ENCODE measurements around the gene IRF2.

Gene IRF2

DNA sequence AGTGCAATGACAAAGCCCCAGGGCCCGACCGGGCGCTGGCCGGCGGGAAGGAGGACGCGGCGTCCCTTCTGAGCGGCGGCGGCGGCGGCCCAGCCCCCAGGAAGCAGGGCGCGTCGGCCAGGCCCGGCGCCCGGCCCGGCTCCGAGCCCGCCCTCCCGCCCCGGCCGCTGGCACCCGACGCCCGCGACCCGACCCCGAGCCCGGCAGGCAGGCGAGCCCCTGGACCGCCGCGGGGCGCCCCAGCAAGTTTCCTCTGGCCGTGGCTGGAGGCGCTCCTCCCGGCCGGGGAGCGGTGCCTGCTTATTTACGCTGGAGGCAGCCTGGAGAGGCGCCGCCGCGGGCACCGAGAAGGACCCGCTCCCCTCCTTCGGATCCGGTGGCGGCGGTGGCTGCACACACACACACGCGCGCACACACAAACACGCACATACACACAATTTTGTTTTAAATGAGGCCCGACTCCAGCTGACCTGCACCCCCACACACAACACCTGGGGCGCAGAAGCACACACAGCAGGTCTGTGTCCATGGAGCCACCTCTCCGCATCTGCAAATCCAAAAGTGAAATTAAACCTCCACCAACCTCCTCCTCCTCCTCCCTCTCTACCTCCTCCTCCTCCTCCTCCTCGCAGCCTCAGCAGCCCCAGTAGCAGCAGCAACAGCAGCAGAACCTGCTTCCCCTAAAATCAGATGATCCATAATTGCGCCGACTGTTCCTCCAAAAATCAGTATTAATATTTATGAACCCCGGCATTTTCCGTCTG is 669 bp downstream of the IRF2 start:
- no peak for DNase-seq (ENCODE audit: low read depth)

DNA sequence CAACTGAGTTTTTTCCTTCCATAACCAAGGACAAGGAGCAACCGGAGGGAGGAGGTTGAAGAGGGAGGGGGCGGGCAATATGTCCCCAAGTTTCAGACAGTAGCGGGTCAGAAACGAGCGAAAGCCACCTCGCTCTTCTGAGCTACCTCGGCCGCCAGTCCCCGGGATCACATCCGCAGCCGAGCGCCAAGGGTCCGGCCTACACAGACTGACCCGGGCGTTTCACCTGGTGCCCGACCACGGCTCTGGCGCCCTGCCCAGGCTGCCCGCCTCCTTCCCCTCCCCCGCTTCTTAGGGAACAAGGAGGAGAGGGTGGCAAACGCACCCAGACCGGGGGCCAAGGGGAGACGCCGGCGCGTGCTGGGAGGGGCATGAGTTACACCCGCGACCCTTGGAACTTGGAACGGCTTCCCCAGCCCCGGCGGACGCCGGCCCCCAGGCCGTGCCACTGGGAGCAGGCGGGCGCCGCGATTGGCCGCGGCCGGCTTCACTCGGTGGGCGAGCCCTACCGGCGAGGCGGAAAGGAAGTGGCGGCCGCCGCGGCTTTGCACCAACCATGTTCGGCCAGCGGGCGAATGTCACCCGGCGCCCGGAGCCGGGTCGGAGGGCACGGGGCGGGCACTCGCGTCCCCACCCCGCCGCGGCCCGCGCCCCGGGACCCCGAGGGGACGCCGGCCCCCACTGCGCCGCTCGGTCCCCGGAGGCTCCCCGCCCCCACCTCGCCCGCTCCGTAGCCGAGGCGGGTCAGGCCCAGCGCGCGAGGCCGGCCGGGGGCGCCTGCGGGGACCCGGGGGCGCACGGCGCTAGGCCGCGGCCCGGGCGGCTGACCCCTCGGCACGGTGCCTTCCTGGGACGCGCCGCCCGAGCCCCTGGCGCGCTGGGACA is 1.5 kb downstream of the IRF2 start:
- DNase-seq (ENCODE audit: low read depth): no peak

DNA sequence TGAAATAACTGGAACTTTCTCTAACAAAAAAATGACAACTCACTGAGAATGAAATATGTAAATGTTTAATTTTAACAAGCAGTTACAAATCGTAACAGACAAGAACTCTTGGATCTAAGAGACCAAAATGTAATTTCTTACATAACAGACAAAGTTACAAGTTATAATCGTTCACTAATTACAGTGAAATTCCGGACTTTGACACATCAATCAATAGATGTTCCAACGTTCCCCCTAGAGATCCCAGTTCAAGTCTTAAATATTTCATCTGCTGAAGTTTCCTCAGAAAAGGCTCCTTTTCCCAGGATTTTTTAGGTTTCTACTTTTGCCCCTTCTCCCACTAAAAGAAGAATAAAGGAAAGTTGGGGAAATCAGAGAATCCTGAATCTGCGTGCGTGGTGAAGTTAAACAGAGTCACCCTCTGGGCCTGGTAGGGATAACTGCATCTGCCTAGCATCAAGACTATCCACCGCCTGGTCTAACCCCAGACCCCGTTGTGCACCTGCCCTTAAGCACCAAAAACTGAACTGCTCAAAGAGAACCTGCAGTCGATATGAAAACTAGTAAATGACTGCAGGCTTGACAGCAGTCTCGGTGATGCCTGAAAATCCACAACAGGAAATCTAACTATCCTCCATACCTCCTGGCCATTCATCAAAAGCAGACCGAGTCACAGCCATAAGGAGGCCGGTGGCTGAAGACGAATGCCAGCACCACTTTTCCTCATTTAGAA is 2.3 kb downstream of the IRF2 start:
- no peak for DNase-seq (ENCODE audit: low read depth)

DNA sequence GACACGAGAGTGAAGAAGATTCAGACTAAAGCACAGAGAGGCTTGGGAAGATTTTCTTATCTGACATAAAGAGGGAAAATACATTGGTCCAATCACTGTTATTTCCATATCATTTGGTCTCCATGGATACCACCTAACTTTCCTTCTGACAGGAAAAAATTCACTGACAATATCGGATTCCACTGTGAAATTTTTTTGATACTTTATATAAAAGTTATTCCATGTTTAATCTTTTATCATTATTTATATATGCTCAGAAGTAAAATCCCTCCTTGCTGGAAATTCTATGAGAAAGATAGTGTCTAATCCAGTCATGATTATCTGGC is 3.6 kb downstream of the IRF2 start:
- no peak for DNase-seq (ENCODE audit: low read depth)

DNA sequence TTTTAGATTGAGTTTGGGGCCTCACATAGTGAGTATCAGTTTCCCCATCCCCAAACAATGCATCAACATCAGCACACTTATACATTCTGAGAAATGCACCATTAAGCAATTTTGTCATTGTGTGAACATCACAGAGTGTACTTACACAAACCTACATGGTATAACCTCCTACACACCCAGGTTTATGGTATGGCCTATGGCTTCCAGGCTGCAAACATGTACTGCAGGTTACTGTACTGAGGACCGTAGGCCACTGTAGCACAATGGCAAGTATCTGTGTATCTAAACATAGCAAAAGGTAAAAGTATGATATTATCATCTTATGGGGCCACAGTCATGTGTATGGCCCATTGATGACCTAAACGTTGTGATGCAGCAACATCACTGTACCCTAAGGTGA is 7.7 kb downstream of the IRF2 start:
- no peak for DNase-seq (ENCODE audit: low read depth)

DNA sequence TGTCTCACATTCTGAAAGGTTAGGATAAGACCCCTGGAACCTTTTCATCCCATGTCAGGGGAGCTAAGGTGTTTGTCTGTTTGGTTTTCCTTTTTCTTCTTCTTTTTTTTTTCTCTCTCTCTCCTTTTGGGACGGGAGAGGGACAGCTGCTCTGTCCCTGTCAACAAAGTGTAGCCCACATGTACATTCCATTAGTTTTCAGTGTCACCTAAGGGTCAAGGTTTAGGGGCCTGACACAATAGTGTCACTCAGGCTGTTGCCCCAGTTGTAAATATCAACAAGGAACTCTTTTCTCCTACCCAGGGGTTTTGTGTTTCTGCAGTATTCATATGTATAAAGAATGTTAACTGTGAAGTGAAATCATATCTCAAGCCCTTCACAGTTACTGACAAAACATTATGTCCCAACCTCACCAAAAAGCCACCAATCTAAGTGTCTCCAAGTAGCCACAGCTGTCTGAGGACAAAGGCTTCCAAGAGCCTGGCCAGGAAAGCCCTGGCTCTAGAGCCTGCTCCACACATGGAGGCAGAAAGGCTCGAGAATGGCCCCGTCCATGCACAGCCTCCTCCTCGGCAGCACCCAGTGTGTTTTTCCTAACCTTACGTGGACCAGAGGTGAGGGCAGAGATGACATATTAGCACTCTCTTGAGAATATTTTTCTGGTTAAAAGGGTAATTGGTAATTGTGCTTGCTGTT is 9.4 kb downstream of the IRF2 start:
- no peak for DNase-seq (ENCODE audit: low read depth)

DNA sequence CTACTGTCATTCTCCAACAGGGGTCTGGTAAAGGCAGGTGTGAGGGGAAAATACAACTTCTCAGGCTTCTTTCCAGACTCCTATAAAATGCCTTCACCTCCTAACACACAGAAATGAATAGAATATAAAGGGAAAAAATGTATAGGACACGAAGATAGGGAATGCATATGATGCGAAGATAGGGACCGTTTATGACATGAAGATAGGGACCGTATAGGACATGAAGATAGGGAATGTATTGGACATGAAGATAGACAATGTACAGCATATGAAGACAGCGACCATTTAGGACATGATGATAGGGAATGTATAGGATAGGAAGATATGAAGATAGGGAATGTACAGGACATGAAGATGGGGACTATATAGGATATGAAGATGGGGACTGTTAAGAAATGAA is 10.5 kb downstream of the IRF2 start:
- DNase-seq (ENCODE audit: low read depth): no peak

DNA sequence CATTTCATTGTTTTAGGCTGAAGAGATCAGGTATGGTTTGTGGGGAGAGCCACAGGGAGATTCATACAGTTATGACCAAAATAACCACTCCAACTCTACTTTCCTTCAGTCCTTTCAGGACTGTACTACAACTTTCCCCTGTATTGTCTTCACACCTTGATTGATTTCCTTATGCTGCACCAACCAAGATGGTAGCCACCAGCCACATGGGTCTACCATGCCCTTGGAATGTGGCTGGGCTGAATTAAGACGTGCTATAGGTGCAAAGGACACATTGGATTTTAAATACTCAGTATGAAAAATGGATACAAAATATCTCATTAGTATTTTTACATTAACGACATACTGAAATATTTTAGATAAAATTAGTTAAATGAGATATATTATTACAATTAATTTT is 11.2 kb downstream of the IRF2 start:
- DNase-seq (ENCODE audit: low read depth): no peak

DNA sequence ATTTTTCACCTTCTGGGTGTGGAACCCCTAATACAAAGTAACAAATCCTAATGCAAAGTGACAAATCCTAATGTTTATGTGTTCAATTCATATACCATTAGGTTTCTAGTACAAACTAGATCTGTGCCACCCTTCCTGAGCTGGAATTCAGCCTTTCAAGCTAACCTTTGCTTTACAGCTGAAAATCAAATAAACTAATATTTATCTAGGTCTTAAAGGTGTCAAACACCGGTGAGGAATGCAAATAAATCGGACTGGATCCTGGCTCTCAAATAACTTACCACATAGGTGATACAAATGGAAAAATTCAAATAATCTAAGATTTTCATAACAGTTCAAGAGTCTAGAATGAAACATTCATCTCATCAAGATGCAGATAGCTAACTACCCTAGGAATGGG is 11.6 kb downstream of the IRF2 start:
- no peak for DNase-seq (ENCODE audit: low read depth)

DNA sequence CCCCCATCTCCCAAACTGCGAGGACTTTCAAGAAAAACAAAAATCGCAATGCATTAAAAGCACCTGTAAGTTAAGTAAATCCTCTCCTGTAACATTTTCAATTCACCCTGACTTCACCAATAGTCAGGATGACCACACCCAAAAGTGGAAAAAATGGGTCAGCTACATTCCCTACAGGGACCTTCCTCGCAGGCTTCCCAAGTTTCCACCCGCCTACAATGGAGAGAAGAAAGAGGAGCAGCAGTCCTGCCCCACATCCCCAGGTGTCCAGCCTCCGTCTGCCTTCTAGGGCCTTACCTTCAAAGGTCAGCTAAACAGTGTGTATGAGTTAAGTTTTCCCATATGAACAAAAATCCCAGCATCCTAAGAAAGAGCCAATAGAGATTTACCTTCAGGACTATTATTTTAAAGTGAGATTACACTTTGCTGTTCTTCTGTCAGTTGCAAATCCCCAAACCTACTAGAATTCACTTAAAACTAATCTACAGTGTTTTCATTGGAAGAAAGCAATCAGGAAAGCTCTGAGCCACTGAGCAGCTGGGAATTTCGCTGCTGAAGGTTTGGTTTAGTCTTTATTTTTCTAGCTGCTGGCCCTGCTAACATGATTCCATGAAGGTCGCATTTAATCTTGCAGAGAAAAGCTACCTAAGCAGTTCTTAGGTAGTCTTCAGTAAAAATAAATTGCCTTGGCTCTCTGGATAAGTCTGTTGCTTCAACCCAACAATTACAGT is 12.5 kb downstream of the IRF2 start:
- DNase-seq (ENCODE audit: low read depth): no peak

DNA sequence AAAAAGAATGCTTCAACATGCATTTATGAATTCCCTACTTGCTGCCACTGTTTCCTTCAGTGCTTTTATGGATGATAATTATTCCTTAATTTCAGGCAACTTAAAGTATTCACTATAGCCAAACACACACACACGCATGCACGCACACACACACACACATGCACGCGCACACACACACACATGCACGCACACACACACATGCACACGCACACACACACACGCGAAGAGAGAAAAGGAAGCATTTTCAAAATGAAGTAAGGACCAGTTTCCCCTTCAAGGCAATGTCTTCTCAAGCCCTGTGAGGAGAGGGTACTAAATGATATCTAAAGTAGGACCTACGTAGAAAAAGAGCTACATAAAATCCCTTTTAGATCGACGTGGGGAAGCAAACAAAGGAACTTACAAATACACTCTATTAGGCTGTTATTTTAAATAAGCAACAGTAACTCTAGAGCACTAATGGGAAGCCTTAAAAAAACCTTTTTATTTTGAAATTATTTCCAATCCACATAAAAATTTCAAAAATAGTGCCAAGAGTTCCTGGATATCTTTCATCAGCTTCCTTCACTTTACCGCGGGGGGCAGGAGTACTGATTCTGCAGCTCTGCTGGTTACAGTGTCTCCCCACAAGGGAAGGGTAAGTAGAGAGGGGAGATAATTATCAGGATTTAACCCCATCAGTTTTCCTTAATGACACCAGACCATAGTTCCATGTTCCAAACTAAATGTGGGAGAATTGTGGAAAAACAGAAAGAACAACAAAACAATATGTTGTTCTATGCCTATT is 13.7 kb downstream of the IRF2 start:
- no peak for DNase-seq (ENCODE audit: low read depth)

DNA sequence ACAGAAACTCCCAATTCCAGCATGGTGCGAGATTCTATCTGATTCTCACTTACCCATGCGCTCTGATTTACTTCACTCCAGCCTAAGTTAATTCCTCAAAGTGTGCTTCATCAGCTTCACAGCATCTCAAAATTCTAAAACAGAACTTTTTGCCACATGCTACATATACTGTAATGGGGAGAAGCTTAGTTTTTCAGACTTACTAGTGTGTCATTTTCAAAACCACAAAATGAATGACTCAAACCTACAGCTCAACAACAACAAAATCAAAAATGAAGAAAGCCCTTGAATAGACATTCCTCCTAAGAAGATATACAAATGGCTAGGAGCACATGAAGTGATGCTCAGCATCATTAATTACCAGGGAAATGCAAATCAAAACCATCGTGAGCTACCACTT is 14.9 kb downstream of the IRF2 start:
- DNase-seq (ENCODE audit: low read depth): peak; percentile 44

DNA sequence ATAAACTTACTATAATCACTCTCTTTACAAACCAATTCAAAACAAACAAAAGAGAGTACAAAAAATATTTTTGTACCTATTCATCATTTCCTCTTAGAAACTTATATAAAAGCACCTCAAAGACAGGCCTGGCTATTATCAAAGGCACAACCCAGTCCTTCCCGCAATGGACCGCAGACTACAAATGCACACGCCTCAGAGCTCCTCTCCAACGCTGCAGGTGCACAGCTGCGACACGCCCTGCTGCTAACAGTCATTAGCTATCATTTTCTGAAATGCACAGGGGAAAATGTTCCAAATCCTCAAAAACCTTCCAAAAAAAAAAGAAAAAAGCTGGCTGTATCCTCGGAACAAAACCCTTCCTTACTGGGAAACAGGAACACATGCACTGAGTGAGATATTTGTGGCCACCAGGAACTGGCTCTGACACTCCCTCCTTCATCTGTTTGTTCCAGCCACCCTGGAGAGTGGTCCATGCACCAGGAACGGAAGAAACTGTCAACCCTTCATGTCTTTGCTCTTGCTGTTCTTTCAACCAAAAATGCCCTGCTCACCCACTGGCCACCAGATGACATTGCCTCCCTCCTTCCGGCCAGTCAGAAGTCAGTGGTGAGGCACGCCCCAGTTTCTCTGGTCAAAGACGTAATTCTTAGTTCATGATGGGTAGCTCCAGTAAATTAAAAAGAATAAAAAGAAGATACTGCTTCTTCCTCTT is 16.7 kb downstream of the IRF2 start:
- no peak for DNase-seq (ENCODE audit: low read depth)

DNA sequence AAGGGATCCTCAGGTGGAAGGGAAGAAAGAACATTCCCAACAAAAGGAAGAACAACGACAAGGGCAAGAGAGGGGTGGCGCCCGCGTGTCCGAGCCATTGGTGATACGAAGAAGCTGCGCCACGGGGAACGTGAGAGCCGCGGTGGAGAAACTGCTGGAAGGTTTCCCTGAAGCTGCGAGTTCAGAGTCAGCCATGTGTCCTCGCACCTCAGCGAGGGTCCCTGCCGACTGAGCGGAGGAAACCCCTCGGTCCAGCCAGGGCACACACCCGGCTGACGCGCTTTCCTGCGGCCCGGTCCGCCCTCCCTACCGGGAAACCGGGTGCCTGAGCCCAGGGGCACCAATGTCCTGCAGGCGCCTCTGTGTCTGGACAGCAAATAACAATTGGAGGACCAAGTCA is 18.0 kb downstream of the IRF2 start:
- no peak for DNase-seq (ENCODE audit: low read depth)

DNA sequence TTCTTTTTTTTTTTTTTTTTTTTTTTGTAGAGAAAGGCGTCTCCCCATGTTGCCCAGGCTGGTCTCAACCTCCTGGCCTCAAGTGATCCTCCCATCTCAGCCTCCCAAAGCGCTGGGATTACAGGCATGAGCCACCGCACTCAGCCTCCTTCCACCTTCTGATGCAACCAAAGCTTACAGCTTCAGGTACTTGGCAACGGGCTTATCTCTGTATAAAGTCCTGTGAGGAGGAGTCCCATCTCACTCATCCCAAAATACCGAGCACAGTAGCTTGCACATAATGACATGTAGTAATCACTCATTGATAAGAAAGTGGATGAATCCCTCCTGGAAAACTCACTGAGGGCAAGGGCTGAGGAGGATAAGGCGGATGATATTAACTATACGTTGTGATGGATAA is 19.1 kb downstream of the IRF2 start:
- DNase-seq (ENCODE audit: low read depth): no peak

DNA sequence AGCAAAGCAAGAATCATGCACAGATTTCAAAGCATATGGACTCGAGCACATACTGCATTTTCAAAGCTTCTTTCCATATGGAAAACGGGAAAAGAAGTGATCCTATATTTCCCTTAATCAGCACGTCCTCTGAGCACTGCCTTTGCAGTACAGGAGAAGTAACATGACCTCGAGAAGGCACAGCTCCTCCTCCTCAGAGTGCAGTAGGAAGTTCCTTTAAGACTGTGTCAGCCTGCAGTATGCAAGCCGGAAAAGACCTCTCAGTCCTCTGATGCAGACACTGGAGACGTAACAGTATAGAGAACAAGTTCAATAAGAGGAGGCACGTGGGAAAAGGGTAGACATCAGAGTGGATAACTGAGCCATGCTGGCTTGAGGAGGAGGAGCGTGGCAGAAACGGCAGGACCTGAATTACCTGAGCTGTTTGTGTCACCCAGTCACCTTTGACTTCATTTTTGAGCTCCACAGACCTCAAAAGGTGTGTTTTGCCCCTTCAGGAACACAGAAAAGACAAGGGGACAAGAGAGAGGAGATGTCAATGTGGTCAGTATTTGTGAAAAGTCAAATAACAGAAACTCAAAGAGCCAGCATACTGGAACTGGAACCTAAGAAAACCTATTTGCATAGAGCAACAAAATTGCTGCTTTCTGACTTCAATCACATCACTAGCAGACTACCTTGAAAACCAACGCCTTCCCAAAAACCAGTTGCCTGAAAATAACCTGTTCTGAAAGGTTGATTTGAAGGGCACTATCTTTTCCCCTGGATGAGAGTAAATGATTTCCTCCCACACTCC is 20.8 kb downstream of the IRF2 start:
- DNase-seq (ENCODE audit: low read depth): peak; percentile 86

DNA sequence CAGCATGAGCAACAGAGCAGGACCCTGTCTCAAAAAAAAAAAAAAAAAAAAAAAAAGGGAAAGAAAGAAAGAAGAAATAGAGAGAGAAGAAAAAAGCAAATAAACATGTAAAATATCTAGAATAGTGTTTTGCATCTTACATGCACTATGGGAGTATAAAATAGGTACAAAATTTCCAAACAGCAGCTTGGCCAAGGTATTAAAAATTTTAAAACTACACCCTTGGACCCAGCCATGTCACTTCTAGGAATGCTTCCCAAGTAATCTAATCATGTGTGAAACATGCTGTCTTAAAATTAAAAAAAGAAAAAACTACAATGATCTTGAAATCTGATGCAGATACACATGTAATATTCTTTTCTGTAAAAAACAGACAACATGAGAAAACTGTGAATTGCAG is 21.6 kb downstream of the IRF2 start:
- no peak for DNase-seq (ENCODE audit: low read depth)

DNA sequence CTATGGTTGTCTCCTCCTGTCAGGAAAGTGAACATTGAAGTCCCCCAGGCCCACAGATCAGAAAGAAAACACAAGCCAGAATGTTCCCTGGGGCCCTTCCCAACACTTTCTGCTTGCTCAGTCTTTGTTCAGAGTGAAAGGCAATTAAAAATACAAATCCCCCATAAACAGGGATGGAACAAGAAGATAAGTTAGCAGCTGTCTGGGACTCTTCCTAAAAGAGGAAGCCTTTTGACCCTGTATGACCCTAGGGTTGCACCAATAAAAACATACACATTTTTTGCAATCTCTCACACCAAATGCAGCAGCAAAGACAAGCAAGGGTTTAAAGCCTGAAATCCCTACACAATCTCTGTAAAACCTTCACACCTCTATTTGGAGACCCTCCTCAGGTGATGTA is 22.6 kb downstream of the IRF2 start:
- DNase-seq (ENCODE audit: low read depth): no peak

Measured in non-pigmented ciliary epithelial cell (primary cell).